ENCODE results near the gene TMEM107. TPM values are rescaled to one million over a fixed set of nuclear protein-coding genes. Genes with fewer than 3 reads are reported as not detected.

The TMEM107 gene
- total RNA-seq, 4 donors from 2014 or later: 15.9 to 21.0 (median 17.6) TPM

MicroRNAs encoded within 50 kb of the gene (microRNA counts, 767-probe panel; counts per million panel counts)
- 0 to 358 counts per million in 2 donors for microRNA hsa-miR-4521

Small RNA genes within 50 kb of the gene (microRNA-seq; reads per million reads assigned to microRNA genes)
- gene MIR4521 (ENCODE audit: borderline number of aligned reads in 1 of 2, borderline replicate concordance in 2 of 2): 1.1 to 8.8 reads per million in 2 donors
- 0.57 to 2.0 reads per million in 2 donors for gene MIR6883 (ENCODE audit: borderline number of aligned reads in 1 of 2, borderline replicate concordance in 2 of 2)

Other genes with a start within 250 kb of the TMEM107 start
- gene KCNAB3, start 246.5 kb downstream of the TMEM107 start, total RNA-seq: under 1 TPM; 0.10 to 0.49 (median 0.24) TPM
- 10 to 100 TPM; 39.8 to 62.5 (median 52.2) TPM for gene TRAPPC1, start 244.4 kb downstream of the TMEM107 start, total RNA-seq
- 10 to 100 TPM; 23.4 to 43.1 (median 27.0) TPM for gene CNTROB, start 244.2 kb downstream of the TMEM107 start, total RNA-seq
- gene GUCY2D, start 173.8 kb downstream of the TMEM107 start, total RNA-seq: under 1 TPM in 1 of 4 donors, not detected in 3; 0.13 TPM
- 100 to 1,000 TPM in 1 of 4 donors, 10 to 100 TPM in 3; 13.9 to 116 (median 59.9) TPM for gene ALOX15B, start 137.3 kb downstream of the TMEM107 start, total RNA-seq
- 100 to 1,000 TPM; 131 to 246 (median 157) TPM for gene ALOX12B, start 88.7 kb downstream of the TMEM107 start, total RNA-seq
- 100 to 1,000 TPM in 1 of 4 donors, 10 to 100 TPM in 3; 73.8 to 143 (median 88.2) TPM for gene ALOXE3, start 57.9 kb downstream of the TMEM107 start, total RNA-seq
- gene HES7, start 52.3 kb downstream of the TMEM107 start, total RNA-seq: not detected
- 100 to 1,000 TPM; 197 to 545 (median 266) TPM for gene PER1, start 24.0 kb downstream of the TMEM107 start, total RNA-seq
- 10 to 100 TPM; 43.5 to 58.9 (median 49.3) TPM for gene VAMP2, start 13.4 kb downstream of the TMEM107 start, total RNA-seq
- gene BORCS6, start 13.8 kb upstream of the TMEM107 start, total RNA-seq: 10 to 100 TPM; 22.0 to 26.6 (median 25.0) TPM
- 10 to 100 TPM in 2 of 4 donors, 1 to 10 TPM in 2; 3.2 to 12.9 (median 8.6) TPM for gene AURKB, start 34.2 kb upstream of the TMEM107 start, total RNA-seq
- gene CTC1, start 71.7 kb upstream of the TMEM107 start, total RNA-seq: 10 to 100 TPM; 11.2 to 32.0 (median 15.9) TPM
- gene PFAS, start 72.9 kb upstream of the TMEM107 start, total RNA-seq: 10 to 100 TPM in 3 of 4 donors, 1 to 10 TPM in 1; 6.2 to 19.0 (median 15.7) TPM
- 10 to 100 TPM; 11.4 to 18.1 (median 13.5) TPM for gene RANGRF, start 112.3 kb upstream of the TMEM107 start, total RNA-seq
- 1 to 10 TPM in 2 of 4 donors, under 1 TPM in 1, not detected in 1; 0.27 to 3.7 (median 2.6) TPM for gene SLC25A35, start 119.0 kb upstream of the TMEM107 start, total RNA-seq
- gene ARHGEF15, start 133.9 kb upstream of the TMEM107 start, total RNA-seq: 10 to 100 TPM in 2 of 4 donors, 1 to 10 TPM in 2; 4.5 to 18.8 (median 10.0) TPM
- gene ODF4, start 163.5 kb upstream of the TMEM107 start, total RNA-seq: not detected
- gene RPL26, start 206.8 kb upstream of the TMEM107 start, total RNA-seq: 1,000 to 10,000 TPM; 3,126 to 5,795 (median 3,707) TPM
- 10 to 100 TPM; 13.4 to 16.3 (median 15.0) TPM for gene RNF222, start 221.4 kb upstream of the TMEM107 start, total RNA-seq

Measured in lower leg skin (tissue), 4 donors.